ENCODE measurements around the gene NETO2. TPM values are rescaled to one million over a fixed set of nuclear protein-coding genes. Genes with fewer than 3 reads are reported as not detected.

Gene NETO2
- total and polyA plus RNA-seq, 9 of the 15 experiments (the other 6 are each of a cell fraction or from before 2014, with no cell fraction given), result 4.1 to 37.0 (median 22.2) TPM

GRCh38 chr16:47084198-47084597 lies 59.5 kb downstream of the NETO2 start:
- intact Hi-C loops (cut with micrococcal nuclease), result no loop called here
- BruUV-seq (replicated peaks), result no TSS peak

More at GRCh38 chr16:47084198-47084597, 59.5 kb downstream of the NETO2 start:
- no peak for DNase-seq (ENCODE audit: extremely low read depth in 1 of 4, low spot score in 3 of 4)
- H3K9me1 ChIP-seq (ENCODE audit: control insufficient read depth, insufficient read depth, low read length), result no peaks in the 10 kb centered on the region
- H2AFZ ChIP-seq (ENCODE audit: low read depth, low read length), result no peak overlapping the region
- H3K27ac ChIP-seq (ENCODE audit: extremely low read depth, low read depth, low read length), result no peak overlapping the region
- H3K27me3 ChIP-seq (ENCODE audit: control insufficient read depth in 2 of 2, insufficient read depth in 2 of 2, low read length in 2 of 2), result no peaks in the 10 kb centered on the region
- H4K20me1 ChIP-seq (replicated peaks; ENCODE audit: control insufficient read depth, insufficient read depth, low read length), result no peaks in the 10 kb centered on the region
- no peaks in the 10 kb centered on the region for H3K79me2 ChIP-seq (ENCODE audit: control insufficient read depth, insufficient read depth, low read length)
- POLR2A ChIA-PET, result no interaction called here
- no peaks in the 10 kb centered on the region for H3K4me1 ChIP-seq (replicated peaks in 1 of 2; ENCODE audit: control insufficient read depth in 2 of 2, insufficient read depth in 2 of 2, low read length in 2 of 2)
- peaks cover 34% of the 10 kb centered on the region; the same call in 2 of the 3 replicates for H3K36me3 ChIP-seq (ENCODE audit: control insufficient read depth, insufficient read depth, low read length)
- H3K9ac ChIP-seq (ENCODE audit: insufficient read depth in 1 of 2, low read depth in 2 of 2, low read length in 2 of 2), result no peak overlapping the region
- FAIRE-seq, result no peak
- WGBS (ENCODE audit: insufficient coverage, low coverage, missing lambda C conversion rate), result 66% methylated on average over 6 of the region's 6 CpGs
- ATAC-seq, result no peak
- no peaks in the 10 kb centered on the region for H3K9me3 ChIP-seq (replicated peaks; ENCODE audit: control insufficient read depth, insufficient read depth, low read depth, low read length)
- H3K4me2 ChIP-seq (ENCODE audit: insufficient read depth, low read length), result no peak overlapping the region
- CTCF ChIA-PET (ENCODE audit: low intra/inter-chr PET ratio), result no interaction called here
- no peak for TF ChIP-seq RERE (CRISPR knock-in tag; IDR thresholded peaks at IDR 0.05; ENCODE audit: borderline replicate concordance)
- H3K4me3 ChIP-seq, result no peak overlapping the region
- in situ Hi-C loops (cut with MboI), result no loop called here
